GM12873 (cell line): ENCODE results near the gene PLXNA2.

Source experiments
- TF ChIP-seq, protein P1 (sequence below): IDR thresholded peaks from 2 replicates; pipeline ENCODE4 v1.5.1; 2012; ENCODE audit warnings: low read depth, mild to moderate bottlenecking, moderate library complexity, low read length, control low read depth; ENCODE audit not compliant: insufficient read depth; ENCODE audit errors: missing control alignments

The PLXNA2 gene

DNA sequence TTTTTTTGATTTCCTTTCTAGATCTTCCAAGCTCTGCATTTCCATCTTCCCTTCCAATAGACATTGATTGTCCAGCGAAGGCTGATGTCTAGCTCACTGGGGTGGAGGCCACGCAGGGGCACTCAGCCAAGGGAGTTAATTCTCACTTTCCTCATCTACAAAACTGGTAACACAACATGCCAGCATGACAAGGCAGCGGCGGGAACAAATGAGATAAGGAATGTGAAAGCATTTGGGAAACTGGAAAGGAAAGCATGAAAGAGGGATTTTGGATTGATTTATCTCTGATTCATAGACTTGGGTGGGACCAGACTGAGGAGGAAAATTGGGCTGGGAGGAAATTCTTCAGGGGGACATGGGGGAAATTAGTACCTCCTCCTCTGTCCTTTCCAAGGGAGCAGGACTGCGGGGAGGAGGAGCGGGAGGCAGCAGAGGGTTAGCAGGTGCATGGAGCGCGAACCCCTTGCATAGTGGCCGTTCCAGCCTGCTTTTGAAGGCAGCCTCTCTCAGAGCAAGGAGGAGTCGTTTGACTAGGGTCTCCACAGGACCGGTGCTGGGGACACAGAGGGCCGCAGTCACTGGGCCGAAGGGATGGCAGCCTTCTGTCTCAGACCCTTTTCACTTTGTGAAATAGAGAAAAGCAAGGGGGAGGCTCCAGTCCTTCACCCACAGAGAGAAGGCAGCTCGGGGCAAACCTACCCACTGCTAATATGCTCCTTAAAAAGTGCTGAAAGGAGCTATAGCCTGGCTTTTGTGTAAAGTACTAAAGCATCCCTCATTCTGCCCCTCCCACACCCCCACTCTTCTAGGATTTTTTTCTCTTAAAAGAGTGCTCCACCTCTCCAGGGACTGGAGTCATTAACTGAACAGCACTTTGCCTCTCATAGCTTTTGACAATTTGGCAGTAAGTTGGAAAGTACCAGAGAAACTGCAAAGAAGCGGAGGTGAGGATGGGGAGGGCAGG, 89.2 kb downstream of the PLXNA2 start:
- TF ChIP-seq, protein P1, sequence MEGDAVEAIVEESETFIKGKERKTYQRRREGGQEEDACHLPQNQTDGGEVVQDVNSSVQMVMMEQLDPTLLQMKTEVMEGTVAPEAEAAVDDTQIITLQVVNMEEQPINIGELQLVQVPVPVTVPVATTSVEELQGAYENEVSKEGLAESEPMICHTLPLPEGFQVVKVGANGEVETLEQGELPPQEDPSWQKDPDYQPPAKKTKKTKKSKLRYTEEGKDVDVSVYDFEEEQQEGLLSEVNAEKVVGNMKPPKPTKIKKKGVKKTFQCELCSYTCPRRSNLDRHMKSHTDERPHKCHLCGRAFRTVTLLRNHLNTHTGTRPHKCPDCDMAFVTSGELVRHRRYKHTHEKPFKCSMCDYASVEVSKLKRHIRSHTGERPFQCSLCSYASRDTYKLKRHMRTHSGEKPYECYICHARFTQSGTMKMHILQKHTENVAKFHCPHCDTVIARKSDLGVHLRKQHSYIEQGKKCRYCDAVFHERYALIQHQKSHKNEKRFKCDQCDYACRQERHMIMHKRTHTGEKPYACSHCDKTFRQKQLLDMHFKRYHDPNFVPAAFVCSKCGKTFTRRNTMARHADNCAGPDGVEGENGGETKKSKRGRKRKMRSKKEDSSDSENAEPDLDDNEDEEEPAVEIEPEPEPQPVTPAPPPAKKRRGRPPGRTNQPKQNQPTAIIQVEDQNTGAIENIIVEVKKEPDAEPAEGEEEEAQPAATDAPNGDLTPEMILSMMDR, result no peak

- TF ChIP-seq, protein P1, result no peak
These were observed 90.1 kb downstream of the PLXNA2 start for GRCh38 chr1:208154040-208154439.

DNA sequence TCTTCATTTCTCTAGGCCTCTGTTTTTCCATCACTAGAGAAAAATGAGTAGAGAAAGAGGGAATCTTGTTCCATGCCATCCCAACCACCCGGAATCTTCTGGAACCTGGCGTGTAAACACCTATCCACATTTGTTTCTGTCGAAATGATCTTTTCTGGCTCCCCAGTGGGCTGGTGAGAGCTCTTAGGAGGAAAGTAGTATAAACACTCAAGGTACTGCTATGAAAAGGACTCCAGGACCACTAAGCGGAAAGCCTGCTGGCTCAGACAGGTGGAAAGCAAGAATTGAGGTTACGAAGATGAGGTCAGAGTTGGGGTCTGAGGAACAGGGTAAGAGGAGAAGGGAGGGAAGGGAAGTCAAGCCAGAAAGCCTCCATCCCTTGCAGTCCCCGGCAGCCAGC, 90.8 kb downstream of the PLXNA2 start:
- TF ChIP-seq, protein P1, result no peak

- TF ChIP-seq, protein P1, result no peak
These were observed 92.2 kb downstream of the PLXNA2 start for GRCh38 chr1:208151728-208152598.

- TF ChIP-seq, protein P1, result no peak
These were observed 93.2 kb downstream of the PLXNA2 start for GRCh38 chr1:208150833-208151458.

DNA sequence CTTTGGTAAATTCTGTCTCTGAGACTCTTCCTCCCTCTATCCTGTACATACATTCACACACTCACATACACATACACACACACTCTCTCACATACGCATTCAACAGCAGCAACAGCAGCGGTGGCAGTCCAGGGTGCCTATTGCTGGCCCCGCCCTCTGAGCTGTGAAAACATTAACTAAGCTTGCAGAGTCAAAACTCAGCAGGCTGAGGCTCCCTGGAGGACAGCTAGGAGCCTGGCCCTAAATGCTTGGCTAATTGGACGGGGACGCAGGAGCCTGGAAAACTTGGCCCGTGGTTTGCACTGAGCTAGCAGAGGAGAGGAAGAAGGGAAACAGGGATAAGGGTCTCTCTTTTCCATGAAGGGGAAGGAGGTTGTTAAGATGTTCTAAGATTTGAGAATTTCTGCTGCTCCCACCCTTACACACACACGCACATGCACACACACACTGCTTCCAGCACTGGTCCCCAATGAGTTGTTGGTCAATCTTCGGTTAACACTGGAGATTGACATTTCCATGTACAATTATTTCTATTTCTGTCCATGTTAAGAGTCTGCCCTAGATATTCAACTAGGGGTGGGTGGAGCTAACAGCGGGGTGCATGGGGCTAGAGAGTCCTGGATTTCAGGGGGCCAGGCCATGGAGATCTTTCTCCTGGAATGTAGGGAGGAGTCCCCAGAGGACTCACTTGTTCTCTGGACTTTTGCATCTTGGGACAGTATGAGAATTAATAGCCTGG, 94.2 kb downstream of the PLXNA2 start:
- TF ChIP-seq, protein P1, result no peak
